ENCODE data around the gene MTNR1A.

DNA sequence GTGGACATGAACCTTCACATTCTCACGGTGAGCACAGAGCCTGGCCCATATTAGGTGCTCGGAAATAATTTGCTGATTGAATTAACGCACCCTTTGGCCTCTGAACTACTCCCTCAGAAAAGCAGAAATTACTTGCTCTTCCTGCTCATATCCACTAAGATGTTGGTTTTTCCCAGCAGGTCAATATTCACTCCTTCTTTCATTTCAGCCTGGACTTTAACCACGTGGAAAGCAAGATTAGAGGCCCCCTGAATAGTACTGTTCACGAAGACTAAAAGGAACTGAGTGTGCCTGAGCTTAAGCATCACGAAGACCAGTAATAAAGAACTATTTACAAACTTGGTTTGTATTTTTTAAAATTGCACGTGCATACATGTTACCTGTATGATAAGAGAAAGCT lies 9.9 kb downstream of the MTNR1A start:
- no peak for TF ChIP-seq FOXK2 (IDR thresholded peaks at IDR 0.05)
- no peak for TF ChIP-seq L3MBTL2 (conservative IDR thresholded peaks at IDR 0.05)
- no peak for TF ChIP-seq ZNF384 (IDR thresholded peaks at IDR 0.05)
- no peak for TF ChIP-seq TARDBP (IDR thresholded peaks at IDR 0.05)

Data from HEK293T (cell line).